Adipocyte (in vitro differentiated cells): ENCODE results near the gene CIB4.

ENCODE experiments used
- DNase-seq: peaks from one replicate; pipeline ENCODE4 v3.0.0-alpha.2; 2015; ENCODE audit warnings: low read depth
- H3K27me3 ChIP-seq: replicated peaks from 2 replicates; pipeline ENCODE4 v1.7.0; 2013; ENCODE audit warnings: mild to moderate bottlenecking, low read length, moderate library complexity; ENCODE audit not compliant: control insufficient read depth, insufficient read depth
- H3K36me3 ChIP-seq: 2 replicates; pipeline ENCODE4 v1.7.0; 2013; ENCODE audit warnings: low read length, mild to moderate bottlenecking, moderate library complexity; ENCODE audit not compliant: control insufficient read depth, insufficient read depth, severe bottlenecking
- H3K4me1 ChIP-seq: 2 replicates; pipeline ENCODE4 v1.7.0; 2013; ENCODE audit warnings: mild to moderate bottlenecking, low read length, moderate library complexity; ENCODE audit not compliant: control insufficient read depth, insufficient read depth
- H3K4me3 ChIP-seq: 2 replicates; pipeline ENCODE4 v1.7.0; 2013; ENCODE audit warnings: mild to moderate bottlenecking, low read length, moderate library complexity
- H3K9ac ChIP-seq: 2 replicates; pipeline ENCODE4 v1.7.0; 2013; ENCODE audit warnings: mild to moderate bottlenecking, low read length, moderate library complexity
- H3K9me3 ChIP-seq: 2 replicates; pipeline ENCODE4 v1.7.0; 2013; ENCODE audit warnings: mild to moderate bottlenecking, low read length, moderate library complexity; ENCODE audit not compliant: control insufficient read depth

Gene CIB4

DNA sequence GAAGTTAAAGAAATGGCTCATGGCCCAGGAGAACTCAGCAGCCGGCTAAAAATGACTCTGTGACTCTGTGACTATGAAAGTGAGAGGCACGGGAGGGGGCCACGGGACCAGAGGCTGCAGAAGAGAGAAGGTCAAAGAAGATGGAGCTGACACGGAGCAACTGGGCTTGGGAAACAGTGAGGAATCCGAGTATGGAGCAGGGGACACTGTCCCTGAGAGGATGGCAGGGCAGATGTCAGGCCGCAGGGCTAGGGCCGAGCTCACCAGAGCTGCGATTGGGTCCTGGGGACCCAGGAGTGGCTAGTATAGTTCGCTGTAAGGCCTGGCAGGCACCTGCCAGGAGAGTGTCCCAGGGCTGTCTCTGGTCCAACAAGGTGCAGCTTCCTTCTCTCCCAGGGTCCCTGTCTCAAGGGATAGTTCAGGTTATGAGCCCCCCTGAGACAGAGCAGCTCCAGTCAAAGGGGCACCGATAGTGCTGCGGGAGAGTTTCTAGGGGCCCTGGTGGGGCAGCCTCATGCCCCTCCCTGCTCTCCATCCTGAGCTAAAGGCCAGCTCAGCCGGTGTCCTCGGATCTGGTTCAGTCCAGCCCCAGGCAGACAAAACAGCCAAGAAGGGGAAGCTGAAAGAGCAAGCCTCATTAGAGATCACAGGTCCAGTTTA is 42.7 kb downstream of the CIB4 start:
- Histone ChIP-seq H3K4me3 (no peak overlapping the region), H3K4me1 (no peaks in the 10 kb centered on the region), H3K27me3 (peaks cover 59% of the 10 kb centered on the region), H3K9me3 (no peaks in the 10 kb centered on the region), H3K9ac (no peak overlapping the region), H3K36me3 (no peaks in the 10 kb centered on the region)
- no peak for DNase-seq

DNA sequence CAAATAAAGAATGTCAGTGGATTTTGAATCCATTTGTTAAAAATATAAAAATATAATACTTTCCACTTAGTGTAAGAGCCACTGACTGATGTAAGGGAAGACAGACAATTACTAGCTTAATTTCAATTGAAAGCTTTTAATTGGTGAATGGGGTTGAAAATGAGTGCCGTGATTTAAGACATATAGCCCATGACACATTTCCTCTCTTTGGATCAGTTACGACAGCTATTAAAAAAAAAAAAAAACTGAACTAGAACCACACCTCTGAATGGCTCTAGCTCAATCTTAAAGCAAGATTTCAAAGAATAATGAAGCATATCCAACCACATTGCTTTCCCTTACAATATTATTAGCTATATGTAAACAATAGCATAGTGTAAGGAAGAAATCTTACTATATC is 44.0 kb downstream of the CIB4 start:
- H3K9ac ChIP-seq: no peak overlapping the region
- no peak overlapping the region for H3K4me3 ChIP-seq
- peaks cover 61% of the 10 kb centered on the region for H3K27me3 ChIP-seq
- peaks cover 4% of the 10 kb centered on the region for H3K9me3 ChIP-seq
- DNase-seq: no peak
- H3K36me3 ChIP-seq: no peaks in the 10 kb centered on the region
- no peaks in the 10 kb centered on the region for H3K4me1 ChIP-seq

DNA sequence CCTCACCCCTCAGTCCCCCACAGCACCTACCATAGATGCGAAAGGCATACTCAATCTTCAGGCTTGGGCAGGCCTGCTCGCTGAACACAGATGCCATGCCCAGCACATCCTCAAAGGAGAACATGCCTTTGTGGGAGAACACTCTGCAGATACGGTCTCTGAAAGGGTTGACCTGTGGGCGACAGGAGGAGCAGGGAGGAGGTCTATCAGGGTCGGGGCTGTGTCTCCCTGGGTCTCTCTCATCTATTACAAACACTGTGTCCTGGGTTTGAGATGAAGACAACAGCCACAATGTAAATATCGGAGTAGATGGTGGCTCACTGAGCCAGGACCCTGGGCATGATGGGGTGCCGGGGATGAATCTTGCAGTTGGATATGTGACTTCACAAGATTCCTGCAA is 46.0 kb downstream of the CIB4 start:
- no peak overlapping the region for H3K9ac ChIP-seq
- no peak for DNase-seq

DNA sequence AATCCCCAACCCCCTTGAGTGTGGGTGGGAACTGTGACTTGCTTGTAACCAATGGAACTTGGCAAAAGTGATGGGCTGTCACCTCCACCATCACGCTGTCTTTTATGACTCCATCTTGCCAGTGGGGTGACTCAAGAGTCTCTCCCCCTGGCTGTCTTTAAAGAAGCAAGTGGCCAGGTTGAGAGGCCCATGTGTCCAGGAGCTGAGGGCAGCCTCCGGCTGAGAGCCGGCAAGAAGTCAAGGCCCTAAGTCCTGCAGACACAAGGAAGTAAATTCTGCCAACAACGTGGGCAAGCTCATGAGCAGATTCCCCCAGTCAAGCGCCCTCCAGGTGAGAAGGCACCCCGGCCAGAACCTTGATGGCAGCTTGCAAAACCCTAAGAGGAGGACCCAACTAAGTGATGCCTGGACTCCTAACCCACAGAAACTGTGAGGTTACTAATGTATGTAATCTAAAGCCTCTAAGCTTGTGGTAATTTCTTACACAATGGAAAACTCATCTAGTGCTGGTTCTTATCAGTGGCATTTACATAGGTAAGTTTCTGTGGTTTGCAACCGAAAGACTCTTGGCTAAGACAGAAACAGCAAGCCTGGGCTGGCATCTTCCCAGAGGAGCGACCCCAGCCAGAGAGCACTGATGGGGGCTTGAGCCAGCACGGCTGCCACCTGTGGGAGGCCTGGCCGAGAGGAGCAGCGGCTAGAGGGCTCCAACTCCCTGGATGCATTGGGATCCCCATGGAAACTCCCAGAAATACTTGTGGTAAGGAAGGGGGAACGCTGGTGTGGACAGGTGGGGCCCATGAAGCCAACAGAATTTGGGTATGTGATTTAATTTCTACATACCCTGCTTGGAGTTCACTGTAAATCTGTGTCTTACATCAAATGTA is 49.3 kb downstream of the CIB4 start:
- no peak for DNase-seq

More for the DNA sequence above, 46.0 kb downstream of the CIB4 start:
- H3K27me3 ChIP-seq: peaks cover 72% of the 10 kb centered on the region
- no peak overlapping the region for H3K4me3 ChIP-seq
- H3K4me1 ChIP-seq: no peaks in the 10 kb centered on the region
- H3K36me3 ChIP-seq: no peaks in the 10 kb centered on the region
- peaks cover 4% of the 10 kb centered on the region for H3K9me3 ChIP-seq

DNA sequence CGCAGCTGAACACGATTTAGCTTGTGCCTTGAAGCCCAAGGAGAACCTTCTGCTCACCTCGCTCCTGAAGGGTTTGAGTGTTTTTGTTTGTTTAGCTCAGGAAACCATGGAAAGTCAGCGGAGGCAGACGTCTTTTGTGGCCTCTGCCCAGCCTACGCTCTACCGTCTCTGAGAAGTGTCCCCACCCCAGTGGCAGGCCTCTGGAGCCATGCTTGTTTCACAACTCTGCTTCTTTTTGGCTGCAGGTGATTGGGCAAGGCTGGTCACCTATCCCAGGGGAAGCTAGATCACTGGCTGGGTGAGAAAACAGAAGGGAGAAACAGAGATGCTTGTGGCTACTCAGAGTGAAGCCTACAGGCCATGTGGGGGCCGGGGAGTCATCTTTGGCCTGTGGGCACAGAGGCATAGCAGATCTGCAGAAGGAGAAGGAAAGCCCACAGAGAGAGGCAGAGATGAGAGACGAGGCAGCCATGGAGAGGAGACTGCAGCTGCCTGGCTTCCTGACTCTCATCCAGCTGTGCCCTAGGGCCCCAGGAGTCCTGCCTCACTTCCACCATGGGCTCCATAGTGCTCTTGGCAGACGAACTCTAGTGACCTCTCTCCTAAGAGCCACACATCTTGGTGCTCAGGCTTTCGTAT is 50.1 kb downstream of the CIB4 start:
- Histone ChIP-seq H3K27me3 (peaks cover 86% of the 10 kb centered on the region), H3K4me1 (no peaks in the 10 kb centered on the region), H3K4me3 (no peak overlapping the region), H3K9ac (no peak overlapping the region), H3K9me3 (peaks cover 4% of the 10 kb centered on the region), H3K36me3 (no peaks in the 10 kb centered on the region)
- DNase-seq: no peak

More for the DNA sequence above, 49.3 kb downstream of the CIB4 start:
- H3K27me3 ChIP-seq: peaks cover 81% of the 10 kb centered on the region
- H3K4me3 ChIP-seq: no peak overlapping the region
- no peak overlapping the region for H3K9ac ChIP-seq
- H3K36me3 ChIP-seq: no peaks in the 10 kb centered on the region
- H3K9me3 ChIP-seq: peaks cover 4% of the 10 kb centered on the region
- H3K4me1 ChIP-seq: no peaks in the 10 kb centered on the region

DNA sequence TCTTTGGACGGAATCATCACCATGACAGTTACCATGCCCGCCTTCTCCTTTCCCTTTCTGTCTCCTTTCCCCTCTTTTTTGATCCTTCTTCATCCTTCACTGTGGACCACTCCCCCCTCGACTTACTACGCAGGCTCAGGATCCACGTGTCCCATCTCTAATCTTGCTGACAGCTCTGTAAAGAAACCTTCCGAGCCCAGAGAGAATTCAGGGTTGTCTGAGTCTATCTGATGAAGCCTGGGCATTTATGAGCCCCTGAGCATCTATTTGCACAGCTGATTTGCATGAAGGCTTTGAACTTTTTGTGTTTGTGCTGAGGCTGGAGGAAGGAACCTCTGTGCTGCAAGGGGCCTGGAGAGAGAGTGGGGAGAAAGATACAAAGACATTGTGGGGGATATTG is 50.7 kb downstream of the CIB4 start:
- H3K36me3 ChIP-seq: no peaks in the 10 kb centered on the region
- H3K9ac ChIP-seq: no peak overlapping the region
- no peaks in the 10 kb centered on the region for H3K4me1 ChIP-seq
- H3K9me3 ChIP-seq: peaks cover 4% of the 10 kb centered on the region
- no peak overlapping the region for H3K4me3 ChIP-seq
- H3K27me3 ChIP-seq: peaks cover 86% of the 10 kb centered on the region
- DNase-seq: no peak

DNA sequence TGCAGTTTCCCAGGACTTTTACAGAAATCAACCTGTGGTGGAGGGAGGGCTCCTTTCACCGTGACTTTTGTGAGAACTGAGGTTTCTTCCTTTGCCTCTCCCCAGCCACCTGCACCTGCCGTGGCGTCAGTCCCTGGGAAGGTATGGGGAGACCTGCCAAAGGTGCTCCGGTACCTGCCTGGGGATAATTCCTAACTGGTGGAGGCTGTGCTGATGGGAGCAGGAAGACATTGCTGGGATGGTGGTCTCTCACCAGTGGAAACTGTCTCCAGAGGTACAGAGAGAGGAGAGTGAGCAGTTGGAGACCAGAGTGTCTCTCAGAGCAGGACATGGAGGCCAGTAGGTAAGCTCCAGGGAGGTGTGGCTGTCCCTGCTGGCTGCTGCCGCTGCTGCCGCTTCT is 52.6 kb downstream of the CIB4 start:
- H3K27me3 ChIP-seq: peaks cover 79% of the 10 kb centered on the region

DNA sequence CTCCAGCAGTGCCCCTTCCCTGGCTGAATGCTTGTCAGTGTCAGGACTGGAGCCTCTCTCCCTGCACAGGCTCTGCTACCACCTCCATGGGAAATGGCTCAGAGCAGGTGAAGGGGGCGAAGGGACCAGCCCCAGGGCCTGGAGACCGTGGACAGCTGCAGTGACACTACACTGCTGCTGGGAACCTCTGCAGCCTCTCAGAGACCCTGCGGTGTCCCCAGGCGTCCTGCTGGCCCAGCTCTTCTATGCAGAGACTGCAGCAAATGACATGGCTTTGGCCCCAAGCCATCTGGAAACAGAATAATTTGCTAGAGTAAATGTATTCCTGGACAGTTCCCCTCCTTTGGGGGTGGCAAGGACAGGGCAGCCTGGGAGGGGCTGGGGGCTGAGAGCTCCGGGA is 53.2 kb downstream of the CIB4 start:
- H3K36me3 ChIP-seq: no peaks in the 10 kb centered on the region
- peaks cover 81% of the 10 kb centered on the region for H3K27me3 ChIP-seq
- H3K4me1 ChIP-seq: peaks cover under 1% of the 10 kb centered on the region
- no peak overlapping the region for H3K4me3 ChIP-seq
- DNase-seq: no peak
- peaks cover 4% of the 10 kb centered on the region for H3K9me3 ChIP-seq
- H3K9ac ChIP-seq: no peak overlapping the region

More for the DNA sequence above, 52.6 kb downstream of the CIB4 start:
- Histone ChIP-seq H3K4me3 (no peak overlapping the region), H3K4me1 (no peaks in the 10 kb centered on the region), H3K36me3 (no peaks in the 10 kb centered on the region), H3K9ac (no peak overlapping the region), H3K9me3 (peaks cover 4% of the 10 kb centered on the region)
- DNase-seq: no peak

DNA sequence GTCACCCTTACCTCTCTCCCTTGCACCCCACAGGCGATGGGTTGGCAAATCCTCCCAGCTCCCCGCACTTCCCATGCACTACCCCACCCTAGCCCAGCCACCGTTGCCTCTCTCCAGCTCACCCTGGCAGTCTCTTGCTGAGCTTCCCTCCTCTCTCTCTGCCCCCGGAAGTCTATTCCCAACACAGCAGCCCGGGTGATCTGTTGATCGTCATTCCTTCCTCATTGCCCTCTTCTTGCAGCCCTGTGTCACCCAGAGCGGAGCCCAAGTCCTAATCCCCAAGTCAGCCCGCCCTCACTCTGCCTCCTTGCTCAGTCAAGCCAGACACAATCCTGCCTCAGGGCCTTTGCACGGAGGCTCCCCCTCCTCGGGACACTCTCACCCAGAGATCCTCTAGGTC is 55.2 kb downstream of the CIB4 start:
- no peak overlapping the region for H3K9ac ChIP-seq
- no peak for DNase-seq
- no peaks in the 10 kb centered on the region for H3K36me3 ChIP-seq
- no peak overlapping the region for H3K4me3 ChIP-seq
- peaks cover 81% of the 10 kb centered on the region for H3K27me3 ChIP-seq
- peaks cover 6% of the 10 kb centered on the region for H3K4me1 ChIP-seq
- no peaks in the 10 kb centered on the region for H3K9me3 ChIP-seq

DNA sequence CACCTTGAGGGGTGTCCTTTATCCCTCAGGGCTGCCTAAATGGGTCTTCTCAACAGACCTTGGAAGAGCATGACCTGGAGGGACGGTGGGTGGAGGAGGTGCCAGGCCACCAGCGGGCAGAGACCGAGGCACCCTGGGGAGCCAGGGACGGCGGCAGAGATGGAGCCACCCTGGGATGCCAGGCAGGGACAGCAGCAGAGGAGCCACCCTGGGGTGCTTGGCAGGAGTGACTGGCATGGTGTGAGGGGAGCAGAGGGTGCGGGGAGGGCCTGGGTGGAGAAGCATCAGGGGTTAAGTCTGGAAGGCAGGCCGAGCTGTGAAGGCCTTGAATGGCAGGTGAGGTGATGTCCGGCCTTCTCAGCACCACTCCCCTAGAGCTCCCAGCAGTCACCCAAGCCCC is 56.1 kb downstream of the CIB4 start:
- Histone ChIP-seq H3K4me1 (peaks cover 6% of the 10 kb centered on the region), H3K27me3 (peaks cover 81% of the 10 kb centered on the region), H3K36me3 (no peaks in the 10 kb centered on the region), H3K9ac (no peak overlapping the region), H3K4me3 (no peak overlapping the region), H3K9me3 (no peaks in the 10 kb centered on the region)
- DNase-seq: no peak

DNA sequence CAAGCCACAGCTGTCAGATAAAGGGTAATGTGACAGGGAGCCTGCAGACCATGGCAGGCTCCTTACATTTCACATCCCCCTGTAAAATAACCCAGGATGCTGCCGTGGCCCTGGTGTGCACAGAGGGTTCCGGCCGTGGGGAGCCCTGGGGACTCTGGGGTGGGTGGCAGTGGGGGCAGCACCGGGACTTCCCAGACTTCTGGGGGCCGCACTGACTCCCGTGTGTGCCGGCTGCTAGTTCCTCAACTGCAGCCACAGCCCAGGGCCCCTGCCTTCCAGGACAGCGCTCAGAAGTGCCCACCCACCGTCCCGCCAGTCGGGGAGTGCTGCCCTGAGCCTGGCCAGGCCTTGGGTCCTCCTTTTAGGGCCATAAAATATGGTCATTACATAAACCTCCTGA is 56.5 kb downstream of the CIB4 start:
- peaks cover 6% of the 10 kb centered on the region for H3K4me1 ChIP-seq
- H3K9ac ChIP-seq: no peak overlapping the region
- H3K36me3 ChIP-seq: no peaks in the 10 kb centered on the region
- no peak overlapping the region for H3K4me3 ChIP-seq
- H3K9me3 ChIP-seq: no peaks in the 10 kb centered on the region
- no peak for DNase-seq
- H3K27me3 ChIP-seq: peaks cover 81% of the 10 kb centered on the region
